NCI-H1436 treated with DMSO at 0.1 percent for 48 hours (cell line): ENCODE results near the gene REG3G.
"Not testable (repeated sequence)": the region's sequence is repeated elsewhere in the genome, so short reads cannot be mapped to it uniquely, and the experiment has no call there.

ENCODE experiments used
- DNase-seq: peaks from one replicate; lab custom pipeline; 2025; lab: John Stamatoyannopoulos, UW

Gene REG3G

GRCh38 chr2:79016342-79016741, 9.2 kb upstream of the REG3G start:
- DNase-seq: no peak

DNA sequence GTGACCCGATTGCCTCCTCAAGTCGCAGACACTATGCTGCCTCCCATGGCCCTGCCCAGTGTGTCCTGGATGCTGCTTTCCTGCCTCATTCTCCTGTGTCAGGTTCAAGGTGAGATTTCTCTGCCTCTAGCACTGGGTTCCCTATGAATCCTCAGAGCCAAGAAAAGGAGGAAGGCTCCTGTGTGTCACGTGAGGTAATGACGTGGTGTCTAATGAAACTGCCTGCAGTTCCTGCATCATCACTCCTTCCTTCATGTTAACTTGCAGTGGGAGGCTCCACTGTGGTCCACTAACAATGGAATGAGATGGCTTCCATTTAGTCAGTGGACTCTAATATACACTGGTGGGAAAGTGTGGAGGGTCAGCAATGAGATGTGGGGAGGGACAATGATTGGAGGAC, 559 bp downstream of the REG3G start:
- no peak for DNase-seq

- no peak for DNase-seq
Measured at GRCh38 chr2:79039944-79040343, 14.4 kb downstream of the REG3G start.

- no peak for DNase-seq
Measured at GRCh38 chr2:79041032-79041448, 15.5 kb downstream of the REG3G start.

GRCh38 chr2:79053486-79053885, 28.0 kb downstream of the REG3G start:
- DNase-seq: not testable (repeated sequence)

GRCh38 chr2:79054769-79055168, 29.3 kb downstream of the REG3G start:
- DNase-seq: not testable (repeated sequence)

GRCh38 chr2:79065201-79065600, 39.7 kb downstream of the REG3G start:
- DNase-seq: no peak

- no peak for DNase-seq
Measured at GRCh38 chr2:79071078-79071477, 45.6 kb downstream of the REG3G start.
